Erythroblast (primary cell): ENCODE results near the gene NUP98.

Experiments
- GATA1 ChIP-seq: IDR thresholded peaks from 2 replicates; pipeline ENCODE4 v1.6.1; 2011; ENCODE audit warnings: low read depth, mild to moderate bottlenecking, control low read depth, low read length, moderate library complexity
- POLR2A ChIP-seq: IDR thresholded peaks from 2 replicates; pipeline ENCODE4 v1.6.1; 2011; ENCODE audit warnings: mild to moderate bottlenecking, low read length

GRCh38 chr11:3642071-3642951 lies 155.0 kb downstream of the NUP98 start:
- TF ChIP-seq POLR2A (no peak), GATA1 (no peak)
